HG03196 (cell line): ENCODE measurements around the gene EMC10.

ENCODE experiments used
- ATAC-seq: cut with Tn5 transposase; IDR thresholded peaks from one replicate; pipeline ENCODE4 v1.9.1; 2021; ENCODE audit not compliant: unreplicated experiment

Gene EMC10

DNA sequence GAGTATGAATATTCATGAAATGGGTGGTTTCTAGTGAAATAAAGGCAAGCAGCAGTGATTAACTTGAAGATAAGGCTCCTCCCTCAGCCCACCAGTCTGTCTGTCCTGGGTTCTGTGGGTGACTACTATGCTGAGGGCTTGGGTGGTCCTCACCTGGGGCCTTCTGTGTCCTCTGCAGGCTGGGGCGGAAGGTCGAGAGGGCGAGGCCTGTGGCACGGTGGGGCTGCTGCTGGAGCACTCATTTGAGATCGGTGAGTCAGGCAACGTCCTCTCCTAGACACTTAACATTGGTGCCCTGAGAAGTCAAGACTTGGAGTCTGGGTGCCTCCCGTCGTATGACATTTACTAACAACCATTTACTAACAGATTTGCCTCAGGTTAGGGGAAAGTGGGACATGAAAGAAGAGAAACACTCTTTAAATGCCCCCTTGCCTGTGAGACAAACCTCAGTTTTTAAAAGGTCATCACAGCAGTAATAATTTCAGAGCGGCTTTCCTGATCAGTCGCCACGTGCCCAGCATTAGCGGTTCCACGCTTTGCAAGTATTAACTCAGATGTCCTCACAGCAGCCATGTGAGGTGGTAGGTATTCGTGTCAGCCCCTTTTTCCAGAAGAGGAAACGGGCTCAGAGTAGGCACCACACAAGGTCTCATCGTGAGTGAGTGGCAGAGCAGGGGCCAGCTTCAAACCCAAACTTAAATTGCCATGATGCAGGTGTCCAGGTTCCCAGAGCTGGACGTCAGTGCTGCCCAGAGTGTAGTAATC is 1.6 kb downstream of the EMC10 start:
- no peak for ATAC-seq

DNA sequence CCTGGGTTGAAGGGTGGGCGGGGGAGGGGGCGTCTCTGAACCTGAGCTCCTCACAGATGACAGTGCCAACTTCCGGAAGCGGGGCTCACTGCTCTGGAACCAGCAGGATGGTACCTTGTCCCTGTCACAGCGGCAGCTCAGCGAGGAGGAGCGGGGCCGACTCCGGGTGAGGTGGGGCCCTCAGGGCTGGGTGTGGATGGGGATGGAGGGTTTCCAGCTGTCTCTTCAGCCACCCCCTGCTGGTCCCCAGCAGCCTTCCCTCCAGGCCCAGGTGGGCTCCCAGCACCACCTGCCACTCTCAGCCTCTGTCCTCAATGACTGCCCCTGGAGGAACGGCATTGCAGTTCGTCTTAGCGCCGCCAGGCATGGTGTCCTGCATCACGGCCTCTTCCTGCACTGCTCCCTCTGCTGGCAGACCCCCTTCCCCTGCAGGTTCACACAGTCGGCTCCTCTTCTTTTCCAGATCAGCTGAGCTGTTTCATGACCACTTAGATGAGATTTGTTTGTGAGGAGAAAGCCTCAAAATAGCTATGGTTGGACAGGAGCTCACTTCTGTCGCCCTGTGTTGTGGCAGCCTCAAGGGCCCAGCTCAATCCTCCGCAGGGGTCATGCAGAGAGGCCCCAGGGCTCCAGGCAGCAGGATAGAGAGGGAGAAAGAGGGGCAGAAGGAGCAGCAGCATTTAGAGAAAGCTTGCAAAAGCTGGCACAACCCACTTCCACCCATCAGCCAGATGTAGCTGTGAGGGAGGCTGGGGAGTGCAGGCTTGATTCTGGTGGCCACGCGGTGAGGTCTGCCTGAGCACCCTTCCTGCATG is 2.8 kb downstream of the EMC10 start:
- ATAC-seq = no peak

DNA sequence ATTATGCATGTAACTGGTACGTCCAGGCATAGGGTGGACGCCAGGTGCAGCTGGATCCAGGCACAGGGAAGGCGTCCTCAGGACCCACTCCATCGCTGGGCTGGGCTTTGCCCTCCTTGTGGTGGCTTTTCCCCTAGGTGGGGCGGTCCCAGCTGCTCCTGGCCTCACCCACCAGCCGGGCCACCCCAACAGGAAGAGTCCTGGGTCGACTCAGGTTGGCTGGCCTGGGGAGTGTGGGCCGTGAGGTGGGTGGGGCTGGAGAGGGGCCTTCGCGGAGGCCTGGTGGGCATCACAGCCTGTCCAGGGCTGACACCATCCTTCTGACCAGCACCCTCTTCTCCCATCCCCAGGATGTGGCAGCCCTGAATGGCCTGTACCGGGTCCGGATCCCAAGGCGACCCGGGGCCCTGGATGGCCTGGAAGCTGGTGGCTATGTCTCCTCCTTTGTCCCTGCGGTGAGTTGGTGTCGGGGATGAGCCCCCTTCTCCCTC is 3.5 kb downstream of the EMC10 start:
- no peak for ATAC-seq

DNA sequence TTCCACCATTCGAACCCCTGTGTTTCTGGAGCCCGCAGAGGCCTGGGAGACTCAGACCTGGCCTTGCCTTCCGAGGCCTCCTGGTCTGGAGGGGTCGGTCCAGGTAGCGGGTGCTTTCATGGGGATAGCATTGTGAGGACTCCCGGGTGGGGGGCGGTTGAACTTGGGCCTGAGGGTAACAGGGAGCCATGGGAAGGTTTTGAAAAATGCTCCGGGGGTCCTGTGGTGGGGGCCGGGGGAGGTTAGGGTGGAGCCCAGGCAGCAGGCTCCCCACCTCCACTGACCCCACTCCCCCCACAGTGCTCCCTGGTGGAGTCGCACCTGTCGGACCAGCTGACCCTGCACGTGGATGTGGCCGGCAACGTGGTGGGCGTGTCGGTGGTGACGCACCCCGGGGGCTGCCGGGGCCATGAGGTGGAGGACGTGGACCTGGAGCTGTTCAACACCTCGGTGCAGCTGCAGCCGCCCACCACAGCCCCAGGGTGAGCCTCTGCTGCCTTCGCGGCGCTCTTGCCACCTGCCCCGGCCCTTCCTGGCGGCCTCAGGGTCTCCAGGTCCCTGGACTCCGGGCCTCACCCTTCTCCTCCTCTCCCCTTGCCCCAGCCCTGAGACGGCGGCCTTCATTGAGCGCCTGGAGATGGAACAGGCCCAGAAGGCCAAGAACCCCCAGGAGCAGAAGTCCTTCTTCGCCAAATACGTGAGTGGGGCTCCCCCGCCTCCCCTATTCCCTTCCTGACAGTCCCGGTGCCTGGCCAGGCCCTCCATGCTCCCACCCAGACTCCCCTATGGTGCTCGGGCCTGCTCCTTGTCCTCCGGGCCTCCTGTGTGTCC is 4.2 kb downstream of the EMC10 start:
- ATAC-seq = no peak

DNA sequence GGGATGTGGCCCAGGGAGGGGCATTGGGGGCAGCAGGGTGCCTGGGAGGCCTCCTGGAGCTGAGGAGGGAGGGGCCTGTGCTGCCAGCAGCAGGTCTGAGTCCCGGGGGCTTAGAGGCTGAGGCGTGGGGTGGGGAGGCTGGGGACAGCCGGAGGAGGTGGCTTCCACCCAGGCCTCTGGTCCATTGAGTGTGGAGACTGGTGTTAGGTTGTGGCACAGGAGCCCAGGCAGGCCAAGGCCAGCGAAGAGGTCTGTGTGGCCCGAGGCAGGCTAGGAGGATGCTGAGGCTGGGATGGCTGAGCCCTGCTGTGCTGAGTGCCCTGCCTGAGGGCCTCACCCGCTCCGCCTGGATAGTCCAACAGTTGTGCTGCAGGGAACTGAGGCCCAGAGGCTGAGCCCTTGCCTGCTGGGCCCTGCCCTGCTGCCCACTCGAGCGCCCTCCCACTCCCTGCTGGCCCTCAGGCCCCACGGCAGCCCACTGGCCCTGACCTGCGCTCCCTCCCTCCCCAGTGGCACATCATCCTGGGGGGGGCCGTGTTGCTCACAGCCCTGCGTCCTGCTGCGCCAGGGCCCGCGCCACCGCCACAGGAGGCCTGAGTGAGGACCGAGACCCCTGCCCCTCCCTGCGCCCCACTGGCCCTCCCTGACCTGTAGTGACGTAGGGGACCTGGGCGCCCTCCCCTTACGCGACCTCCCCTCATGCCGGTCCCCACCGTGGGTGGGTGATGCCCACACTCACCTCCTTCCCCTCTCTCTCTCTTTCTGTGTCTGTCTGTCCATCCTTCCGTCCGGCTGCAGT is 5.2 kb downstream of the EMC10 start:
- ATAC-seq = no peak

DNA sequence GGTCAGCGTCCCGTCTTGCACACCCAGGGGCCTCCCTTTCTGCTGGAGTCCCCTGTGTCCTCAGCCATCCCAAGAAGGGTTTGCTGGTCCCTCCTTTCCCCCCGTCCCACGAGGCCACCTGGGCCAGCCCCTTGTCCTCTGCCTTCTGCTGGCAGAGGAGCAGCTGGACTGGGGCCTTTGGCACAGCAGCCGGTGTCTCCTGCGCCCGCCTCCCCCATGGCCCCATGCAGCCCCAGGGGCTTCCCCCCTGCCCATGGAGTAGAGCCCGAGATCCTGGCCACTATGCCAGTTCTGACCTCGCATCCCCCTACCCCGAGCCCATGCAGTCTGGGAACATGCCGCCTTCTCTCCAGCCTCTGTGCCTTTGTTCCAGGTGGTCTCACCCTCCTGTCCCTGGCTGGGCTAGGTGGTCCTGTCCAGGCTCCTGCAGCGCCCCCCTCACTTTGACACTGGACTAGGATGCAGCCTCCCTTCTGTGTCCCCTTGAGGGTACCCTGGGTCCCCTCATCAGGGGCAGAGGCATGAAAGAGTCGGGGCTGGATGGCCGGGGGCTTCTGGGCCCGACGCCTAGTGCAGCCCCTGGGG is 6.1 kb downstream of the EMC10 start:
- ATAC-seq = no peak

DNA sequence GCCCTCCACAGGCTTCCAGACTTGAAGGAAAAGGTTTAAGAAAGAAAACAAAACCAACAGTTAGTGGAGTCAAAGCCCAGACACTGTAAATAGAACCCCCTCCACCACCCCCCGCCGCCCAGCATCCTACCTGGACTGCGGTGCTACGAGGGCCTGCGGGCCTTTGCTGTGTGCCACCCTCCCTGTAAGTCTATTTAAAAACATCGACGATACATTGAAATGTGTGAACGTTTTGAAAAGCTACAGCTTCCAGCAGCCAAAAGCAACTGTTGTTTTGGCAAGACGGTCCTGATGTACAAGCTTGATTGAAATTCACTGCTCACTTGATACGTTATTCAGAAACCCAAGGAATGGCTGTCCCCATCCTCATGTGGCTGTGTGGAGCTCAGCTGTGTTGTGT is 6.6 kb downstream of the EMC10 start:
- ATAC-seq = no peak

DNA sequence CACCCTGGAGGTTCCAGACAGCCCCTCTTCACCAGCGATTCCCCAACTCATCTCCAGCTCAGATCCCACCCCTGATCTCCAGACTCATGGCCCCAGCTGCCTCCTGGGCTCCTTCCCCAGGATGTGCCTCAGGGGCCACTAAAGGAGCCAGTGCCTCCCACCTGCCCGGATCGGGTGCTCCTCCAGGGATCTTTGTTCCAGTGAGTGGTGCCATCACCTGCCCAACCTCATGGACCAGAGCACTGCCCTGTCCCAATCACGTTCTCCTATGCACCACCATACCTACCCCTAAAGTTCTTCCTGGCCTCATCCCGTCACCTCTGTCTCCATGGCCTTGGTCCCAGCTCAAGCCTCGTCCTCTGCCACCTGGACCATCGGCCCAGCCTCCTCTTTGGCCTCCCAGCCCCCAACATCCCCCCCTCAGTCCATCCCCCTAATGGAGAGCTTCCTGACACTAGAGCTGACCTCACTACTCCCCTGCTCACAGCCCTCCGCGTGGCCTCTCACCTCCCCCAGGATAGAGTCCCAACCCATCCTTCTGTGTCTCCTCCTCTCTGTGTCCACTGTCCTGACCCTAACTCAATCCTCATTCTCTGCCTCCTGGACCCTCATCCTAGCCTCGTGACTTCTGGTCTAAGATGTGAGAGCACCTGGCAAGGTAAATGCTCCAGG is 9.1 kb downstream of the EMC10 start:
- ATAC-seq = no peak

DNA sequence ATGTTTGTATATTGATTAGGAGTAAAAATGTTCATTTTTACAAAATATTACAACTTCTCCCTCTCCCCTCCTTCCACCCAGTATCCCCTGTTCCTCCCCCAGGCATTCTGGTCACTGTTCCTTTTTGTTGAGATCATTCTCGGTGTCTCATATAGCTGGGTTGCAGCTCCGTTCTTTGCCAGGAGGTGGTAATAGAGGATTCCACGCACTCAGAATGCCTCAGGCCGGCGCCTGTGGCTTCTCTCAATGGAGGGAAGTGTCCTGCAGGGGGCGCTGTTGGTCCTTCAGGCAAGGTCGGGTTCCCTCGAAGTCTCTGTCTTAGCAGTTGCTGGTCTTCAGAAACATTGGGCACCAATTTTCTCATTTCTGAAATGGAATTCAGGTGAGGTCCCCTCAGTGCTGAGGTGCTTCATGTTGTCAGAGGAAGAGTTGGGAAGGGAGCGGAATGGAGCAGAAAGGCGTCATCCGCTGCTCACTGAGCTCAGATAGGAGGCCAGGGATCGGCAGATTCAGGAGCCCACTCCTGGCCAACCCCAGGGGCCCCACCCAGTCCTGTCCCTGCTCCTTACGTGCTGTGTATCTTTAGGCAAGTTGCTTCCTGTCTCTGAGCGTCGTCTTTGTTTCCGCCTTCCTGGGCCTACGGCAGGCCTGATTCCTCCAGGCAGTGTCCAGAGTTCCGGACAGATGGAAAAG is 10.7 kb downstream of the EMC10 start:
- ATAC-seq = no peak

DNA sequence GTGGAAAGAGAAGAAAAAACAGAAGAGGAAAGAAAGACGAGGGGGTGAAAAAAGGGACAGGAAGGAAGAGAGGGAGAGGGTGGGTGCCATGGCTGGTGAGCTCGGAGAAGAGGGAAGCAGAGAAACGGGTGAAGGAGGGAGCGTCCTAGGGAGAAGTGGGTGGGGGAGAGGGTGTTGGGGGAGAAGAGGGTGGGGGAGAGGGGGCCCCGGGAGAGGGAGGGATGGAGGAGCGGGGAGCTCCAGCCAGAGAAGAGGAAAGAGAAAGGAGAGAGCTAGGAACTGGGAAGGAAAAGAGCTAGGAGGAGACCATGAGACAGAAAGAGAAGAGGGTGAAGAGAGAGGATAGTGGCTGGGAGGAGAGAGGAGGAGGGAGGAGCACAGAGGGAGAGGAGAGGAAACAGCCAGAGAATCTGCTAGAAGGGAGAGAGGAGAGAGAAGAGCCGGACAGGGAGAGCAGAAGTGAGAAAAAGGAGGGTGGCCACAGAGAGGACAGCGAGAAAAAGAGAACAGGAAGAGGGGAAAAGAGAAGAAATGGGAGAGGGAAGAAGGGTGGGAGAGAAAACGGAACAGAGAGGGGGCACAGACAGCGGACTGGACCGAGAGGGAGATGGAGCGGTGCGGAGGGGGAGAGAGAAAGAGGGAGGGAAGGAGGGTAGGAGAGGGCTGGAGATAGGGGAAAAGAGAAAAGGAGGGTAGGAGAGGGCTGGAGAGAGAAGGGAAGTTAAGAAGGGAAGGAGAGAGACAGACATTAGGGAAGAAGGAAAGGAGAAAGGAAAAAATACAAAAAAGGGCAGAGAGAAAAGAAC is 12.3 kb downstream of the EMC10 start:
- no peak for ATAC-seq

DNA sequence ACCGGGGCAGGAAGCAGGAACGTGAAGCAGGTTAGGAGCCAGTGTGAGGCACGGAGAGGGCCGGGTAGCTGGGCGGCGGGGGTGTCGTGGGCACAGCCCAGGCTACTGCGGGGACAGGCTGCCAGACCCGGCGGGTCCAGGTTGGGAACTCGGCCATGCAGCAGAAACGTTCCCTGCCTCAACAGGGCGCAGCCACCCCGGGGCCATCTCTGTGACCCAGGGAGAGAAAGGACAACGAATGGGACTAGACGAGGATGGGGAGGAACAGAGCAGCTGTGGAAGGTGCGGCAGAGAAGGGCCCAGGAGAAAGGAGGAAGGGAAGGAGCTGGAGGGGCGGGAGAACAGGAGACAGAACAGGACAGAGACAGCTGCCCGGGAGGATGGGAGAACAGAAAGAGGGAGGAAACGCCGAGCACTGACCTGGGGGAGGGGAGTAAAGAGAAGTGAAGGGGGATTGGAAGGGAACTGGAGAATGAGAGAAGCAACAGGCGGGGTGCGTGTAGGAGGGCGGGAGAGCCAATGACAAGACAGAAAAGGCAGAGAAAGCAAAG is 13.2 kb downstream of the EMC10 start:
- no peak for ATAC-seq

DNA sequence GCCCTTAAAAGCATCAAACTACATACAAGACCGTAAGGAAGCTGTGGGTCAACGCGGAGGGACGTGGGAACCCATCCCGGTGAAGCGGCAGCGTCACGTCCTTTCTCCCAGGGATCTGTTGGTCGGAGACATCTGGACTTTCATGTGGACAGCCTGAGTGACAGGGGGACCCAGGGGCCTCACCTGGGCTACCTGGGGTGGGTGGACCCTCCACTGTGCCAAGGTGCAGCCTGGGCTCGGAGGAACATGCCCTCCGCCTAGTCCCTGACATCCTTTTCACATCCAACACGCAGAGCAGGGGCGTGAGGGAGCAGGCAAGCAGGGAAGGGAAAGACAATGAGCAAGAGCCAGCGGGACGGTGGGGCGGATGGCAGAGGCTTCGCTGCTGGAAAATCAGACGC is 14.1 kb downstream of the EMC10 start:
- no peak for ATAC-seq

DNA sequence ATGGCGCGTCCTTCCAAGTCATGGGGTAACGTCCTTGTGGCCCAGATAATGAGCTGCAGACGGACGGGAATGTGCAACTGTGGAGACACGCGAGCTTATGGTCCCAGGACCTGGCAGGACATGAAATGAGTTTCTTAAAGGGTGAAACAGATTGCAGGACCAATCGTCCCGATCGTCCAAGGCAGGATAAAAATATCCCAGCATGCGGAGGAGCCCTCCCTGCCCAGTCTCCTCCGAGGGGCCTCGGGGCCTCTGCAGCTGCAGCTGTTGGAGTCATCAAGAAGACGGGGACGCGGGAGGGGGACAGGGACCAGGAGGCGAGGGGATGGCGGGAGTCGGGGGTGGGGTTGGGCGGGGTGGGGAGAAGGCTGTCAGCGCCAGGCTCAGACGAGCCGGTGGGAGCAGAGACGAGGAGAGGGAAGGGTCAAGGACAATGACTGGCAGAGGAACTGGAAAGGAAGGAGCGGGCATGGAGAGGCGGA is 14.7 kb downstream of the EMC10 start:
- no peak for ATAC-seq

DNA sequence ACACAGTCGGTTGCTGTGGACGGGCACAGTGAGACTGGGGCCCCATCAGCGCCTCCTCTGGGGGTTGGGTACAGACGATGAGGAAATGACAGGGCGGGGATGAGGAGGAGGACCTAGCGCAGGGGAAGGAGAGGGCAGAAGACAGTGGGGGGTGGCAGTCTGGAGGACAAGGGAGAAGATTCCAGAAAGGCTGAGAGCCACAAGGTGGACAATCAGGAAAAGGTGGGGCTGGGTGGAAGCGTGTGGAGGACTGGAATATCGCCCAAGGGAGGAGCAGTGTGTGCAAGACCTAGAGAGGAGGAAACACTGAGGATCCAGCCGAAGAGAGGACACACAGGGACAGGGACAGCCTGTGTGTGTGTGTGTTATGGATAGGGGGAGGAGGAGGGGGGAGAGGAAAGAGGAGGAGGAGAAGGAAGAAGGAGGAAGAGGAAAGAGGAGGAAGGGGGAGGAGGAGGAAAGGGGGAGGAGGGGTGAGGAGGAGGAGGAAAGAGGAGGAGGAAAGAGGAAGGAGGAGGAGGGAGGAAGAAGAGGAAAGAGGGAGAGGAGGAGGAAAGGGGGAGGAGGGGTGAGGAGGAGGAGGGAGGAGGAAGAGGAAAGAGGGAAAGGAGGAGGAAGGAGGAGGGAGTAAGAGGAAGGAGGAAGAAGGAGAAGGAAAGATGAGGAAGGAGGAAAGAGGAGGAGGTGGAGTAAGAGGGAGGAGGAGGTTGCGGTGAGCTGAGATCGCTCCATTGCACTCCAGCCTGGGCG is 16.2 kb downstream of the EMC10 start:
- ATAC-seq = no peak

DNA sequence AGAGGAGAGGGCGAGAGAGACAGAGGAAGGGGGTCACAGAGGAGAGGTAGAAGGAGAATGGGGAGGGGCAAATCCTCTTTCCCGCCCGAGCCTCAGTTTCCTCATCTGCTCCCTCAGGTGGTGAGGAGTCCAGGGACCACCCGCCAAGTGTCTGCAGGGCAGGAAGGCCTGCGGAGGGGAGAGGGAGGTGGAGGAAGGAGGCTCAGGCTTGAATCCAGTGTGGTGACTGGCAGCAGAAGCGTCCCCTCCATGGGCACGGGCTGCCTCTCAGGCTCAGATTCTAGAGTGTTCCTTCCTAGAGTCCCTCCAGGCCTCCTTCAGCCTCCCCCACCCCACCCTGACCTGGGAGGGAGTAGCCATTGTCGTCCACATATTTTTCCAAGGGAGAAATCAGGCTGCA is 16.9 kb downstream of the EMC10 start:
- ATAC-seq = no peak

DNA sequence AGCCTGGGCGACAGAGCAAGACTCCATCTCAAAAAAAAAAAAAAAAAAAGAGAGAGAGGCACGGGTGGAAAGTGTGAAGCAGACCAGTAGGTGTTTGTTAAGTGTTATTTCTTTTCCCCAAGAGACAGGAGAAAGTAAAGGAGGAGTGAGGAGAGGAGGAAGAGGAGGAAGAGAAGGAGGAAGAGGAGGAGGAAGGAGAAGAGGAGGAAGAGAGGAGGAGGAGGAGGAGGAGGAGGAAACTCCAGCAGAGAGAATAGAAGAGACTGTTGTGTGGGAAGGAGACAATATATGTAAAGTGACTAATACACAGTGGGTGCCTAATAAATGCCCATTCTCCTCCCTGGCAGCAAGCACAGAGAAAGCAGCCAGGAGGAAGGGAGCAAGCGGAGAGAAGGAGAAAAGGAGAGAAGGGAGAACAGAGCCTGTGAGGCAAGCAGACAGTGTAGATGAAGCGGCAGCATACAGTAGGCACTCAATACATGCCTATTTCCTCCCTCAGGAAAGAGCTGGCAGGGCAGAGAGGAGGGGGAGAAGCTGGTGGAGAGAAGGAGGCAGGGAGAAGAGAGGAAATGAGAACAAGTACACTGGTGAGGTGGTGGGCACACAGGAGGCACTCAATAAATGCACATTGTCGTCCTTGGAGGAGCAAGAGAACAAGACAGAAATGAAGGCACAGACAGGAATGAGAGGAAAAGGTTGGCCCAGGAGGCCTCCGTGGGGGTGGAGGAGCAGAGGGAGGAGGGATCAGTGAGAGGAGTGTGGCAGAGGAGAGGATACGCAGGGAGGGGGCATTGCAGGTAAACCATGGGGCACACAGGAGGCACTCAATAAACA is 18.1 kb downstream of the EMC10 start:
- ATAC-seq = no peak
